Activated naive CD8-positive, alpha-beta T cell treated with anti-CD3 and anti-CD28 coated beads, Interleukin-2, amount 50 U/mL, for 16 hours (primary cell): ENCODE results near the gene CRTAP.
"Not testable (repeated sequence)": the region's sequence is repeated elsewhere in the genome, so short reads cannot be mapped to it uniquely, and the experiment has no call there.

Experiments used
- DNase-seq: peaks from one replicate; pipeline ENCODE4 v3.0.0-alpha.2; 2020; ENCODE audit warnings: low read depth, low spot score

CRTAP gene

GRCh38 chr3:33141006-33141405 is 27.2 kb downstream of the CRTAP start:
- DNase-seq: no peak

- DNase-seq: no peak
These were observed 30.6 kb downstream of the CRTAP start for GRCh38 chr3:33144433-33144832.

- DNase-seq: no peak
These were observed 31.5 kb downstream of the CRTAP start for GRCh38 chr3:33145221-33145900.

GRCh38 chr3:33145901-33146580 is 32.2 kb downstream of the CRTAP start:
- no peak for DNase-seq

- DNase-seq: no peak
These were observed 33.1 kb downstream of the CRTAP start for GRCh38 chr3:33146791-33147445.

- no peak for DNase-seq
These were observed 35.5 kb downstream of the CRTAP start for GRCh38 chr3:33149342-33149741.

- DNase-seq: no peak
These were observed 38.8 kb downstream of the CRTAP start for GRCh38 chr3:33152363-33153360.

GRCh38 chr3:33153782-33154181 is 40.0 kb downstream of the CRTAP start:
- DNase-seq: no peak

- no peak for DNase-seq
These were observed 41.5 kb downstream of the CRTAP start for GRCh38 chr3:33155301-33155700.

- DNase-seq: no peak
These were observed 45.4 kb downstream of the CRTAP start for GRCh38 chr3:33159234-33159633.

- no peak for DNase-seq
These were observed 46.2 kb downstream of the CRTAP start for GRCh38 chr3:33159981-33160380.

GRCh38 chr3:33162621-33163020 is 48.8 kb downstream of the CRTAP start:
- not testable (repeated sequence) for DNase-seq

- DNase-seq: no peak
These were observed 51.6 kb downstream of the CRTAP start for GRCh38 chr3:33165372-33165771.

- DNase-seq: no peak
These were observed 52.3 kb downstream of the CRTAP start for GRCh38 chr3:33166095-33166494.

- DNase-seq: no peak
These were observed 53.5 kb downstream of the CRTAP start for GRCh38 chr3:33167284-33167683.

GRCh38 chr3:33167716-33168336 is 54.0 kb downstream of the CRTAP start:
- no peak for DNase-seq

GRCh38 chr3:33170531-33170930 is 56.7 kb downstream of the CRTAP start:
- no peak for DNase-seq

GRCh38 chr3:33171580-33171979 is 57.8 kb downstream of the CRTAP start:
- no peak for DNase-seq

- no peak for DNase-seq
These were observed 59.3 kb downstream of the CRTAP start for GRCh38 chr3:33173103-33173502.

GRCh38 chr3:33173672-33174071 is 59.9 kb downstream of the CRTAP start:
- DNase-seq: no peak

- no peak for DNase-seq
These were observed 60.3 kb downstream of the CRTAP start for GRCh38 chr3:33174095-33174494.
